ENCODE measurements around the gene CDK14. TPM values are rescaled to one million over a fixed set of nuclear protein-coding genes. Genes with fewer than 3 reads are reported as not detected.

Gene CDK14
- total and polyA plus RNA-seq, 2 of the 8 experiments (the other 6 are each of a cell fraction or from before 2014, with no cell fraction given): 5.5 to 47.3 TPM

GRCh38 chr7:90946730-90947501 is 350.8 kb downstream of the CDK14 start:
- CTCF ChIA-PET (ENCODE audit: partially characterized antibody): interaction anchor here (0.6 to 2.0 kb wide), 2 partner anchors 19 to 425 kb away, joined by 4 to 7 read pairs; no protein-coding TSS in a partner anchor
- TF ChIP-seq FOSL1 (IDR thresholded peaks at IDR 0.05; ENCODE audit: insufficient read depth, low read depth, low read length) (no peak), JUN (IDR thresholded peaks at IDR 0.05; ENCODE audit: low read depth, low read length) (no peak), EP300 (IDR thresholded peaks at IDR 0.05; ENCODE audit: borderline replicate concordance in 1 of 2, low read depth in 2 of 2, low read length in 2 of 2) (no peak), SIRT6 (IDR thresholded peaks at IDR 0.05; ENCODE audit: low read length) (no peak), CHD1 (IDR thresholded peaks at IDR 0.05; ENCODE audit: low read depth, low read length) (no peak), CTCF (IDR thresholded peaks at IDR 0.05; ENCODE audit: control extremely low read depth in 1 of 3, insufficient read depth in 1 of 3, low read depth in 1 of 3, low read length in 3 of 3) (no peak), EGR1 (IDR thresholded peaks at IDR 0.05; ENCODE audit: borderline replicate concordance, low read depth, low read length) (no peak), GTF2F1 (IDR thresholded peaks at IDR 0.05; ENCODE audit: borderline replicate concordance, low read depth, low read length) (no peak), CBX5 (IDR thresholded peaks at IDR 0.05; ENCODE audit: low read depth, low read length) (no peak), CBX8 (IDR thresholded peaks at IDR 0.05; ENCODE audit: borderline replicate concordance, low read depth, low read length) (no peak)

More at GRCh38 chr7:90946730-90947501, 350.8 kb downstream of the CDK14 start:
- Histone ChIP-seq H3K9ac (replicated peaks in 1 of 4; ENCODE audit: extremely low read depth in 1 of 4, low read depth in 3 of 4, low read length in 3 of 4) (no peak overlapping the region), H2BK120ac (replicated peaks; ENCODE audit: low read depth, low read length) (no peak overlapping the region), H3K4me2 (ENCODE audit: insufficient read depth in 1 of 2, low read depth in 2 of 2, low read length in 2 of 2) (no peak overlapping the region), H3K27me3 (replicated peaks in 1 of 4; ENCODE audit: control insufficient read depth in 3 of 4, extremely low read depth in 1 of 4, insufficient read depth in 3 of 4, low read length in 3 of 4) (no peaks in the 10 kb centered on the region), H2BK5ac (ENCODE audit: low read depth, low read length) (no peak overlapping the region), H4K91ac (replicated peaks; ENCODE audit: insufficient read length, low read length) (no peak overlapping the region), H3K79me1 (ENCODE audit: low read depth, low read length) (no peaks in the 10 kb centered on the region), H3K36me3 (ENCODE audit: control insufficient read depth in 2 of 4, insufficient read depth in 4 of 4, low read length in 3 of 4) (no peaks in the 10 kb centered on the region), H3K4me1 (replicated peaks in 1 of 4; ENCODE audit: control insufficient read depth in 3 of 4, insufficient read depth in 4 of 4, low read length in 3 of 4) (peaks cover 0 to 3% (median under 1%) of the 10 kb centered on the region in 4 experiments; a peak in 2 of 7 replicates), H3K4ac (replicated peaks; ENCODE audit: insufficient read length, low read depth, low read length) (no peak overlapping the region), H3K4me3 (ENCODE audit: extremely low read depth in 1 of 4, insufficient read depth in 2 of 4, low read depth in 3 of 4, low read length in 4 of 4) (no peak overlapping the region), H2AK5ac (ENCODE audit: low read depth, low read length) (no peak overlapping the region), H3K18ac (ENCODE audit: extremely low read depth, low read length) (no peak overlapping the region), H3K27ac (ENCODE audit: low read depth, low read length) (no peak overlapping the region), H2BK12ac (ENCODE audit: low read depth, low read length) (no peak overlapping the region), H2BK15ac (ENCODE audit: low read length) (no peak overlapping the region), H3K9me3 (ENCODE audit: insufficient read depth in 2 of 2, low read depth in 1 of 2, low read length in 1 of 2) (no peaks in the 10 kb centered on the region), H3K23ac (ENCODE audit: insufficient read length) (no peak overlapping the region), H3K79me2 (ENCODE audit: control insufficient read depth in 1 of 2, insufficient read depth in 2 of 2, low read length in 2 of 2) (no peaks in the 10 kb centered on the region), H3K23me2 (ENCODE audit: low read depth, low read length) (no peaks in the 10 kb centered on the region), H3K14ac (ENCODE audit: insufficient read length) (no peak overlapping the region), H2AFZ (ENCODE audit: low read length) (no peak overlapping the region), H4K8ac (ENCODE audit: extremely low read depth, insufficient read depth, low read length) (no peak overlapping the region), H3K56ac (replicated peaks; ENCODE audit: insufficient read length, low read depth, low read length) (no peak overlapping the region), H4K5ac (ENCODE audit: insufficient read length, low read depth, low read length) (no peak overlapping the region), H2BK20ac (ENCODE audit: low read length) (no peak overlapping the region), H4K20me1 (replicated peaks in 1 of 2; ENCODE audit: control insufficient read depth in 1 of 2, insufficient read depth in 2 of 2, low read length in 2 of 2) (no peaks in the 10 kb centered on the region)
- POLR2A ChIA-PET (ENCODE audit: partially characterized antibody): interaction anchor here (1.1 kb wide), 1 partner anchor 9 kb away, joined by 5 read pairs; no protein-coding TSS in a partner anchor
- DNase-seq (ENCODE audit: low read depth in 1 of 2, low spot score in 2 of 2): no peak
- no peak for FAIRE-seq
- 86% methylated on average over 10 of the region's 10 CpGs; no CpG with 5 or more reads in 1 of the 2 experiments for WGBS, 2 experiments (ENCODE audit: extremely low coverage in 1 of 2, insufficient coverage in 1 of 2, insufficient read length in 1 of 2, insufficient replicate concordance in 2 of 2, low coverage in 1 of 2, low lambda C conversion rate in 2 of 2, missing lambda C conversion rate in 1 of 2)
